Aorta (tissue), 5 donors: ENCODE data around the gene NDST1. TPM values are rescaled to one million over a fixed set of nuclear protein-coding genes. Genes with fewer than 3 reads are reported as not detected.

ENCODE experiments used
- ATAC-seq: fragments of 200-7000 bp; cut with Tn5 transposase; one replicate; pipeline ENCODE4 v1.9.1; 2022; ENCODE audit warnings: moderate library complexity; ENCODE audit not compliant: low FRiP score
- DNase-seq, 2 donors: peaks; one replicate each; pipeline ENCODE4 v3.0.0-alpha.2; 2020
- H3K27ac ChIP-seq, 2 donors: one replicate each; pipeline ENCODE4 v1.5.1; 2013; ENCODE audit warnings: low read length in 2 of 2, mild to moderate bottlenecking in 2 of 2, moderate library complexity in 2 of 2, control low read depth in 1 of 2, inconsistent platforms in 1 of 2, low read depth in 1 of 2
- H3K27me3 ChIP-seq, 2 donors: one replicate each; pipeline ENCODE4 v1.6.1; 2013; ENCODE audit warnings: control low read depth in 1 of 2, low read length in 1 of 2, mild to moderate bottlenecking in 1 of 2, moderate library complexity in 1 of 2; ENCODE audit not compliant: insufficient read depth in 2 of 2, control insufficient read depth in 1 of 2
- H3K36me3 ChIP-seq, 2 donors: one replicate each; pipeline ENCODE4 v1.6.1; 2013; ENCODE audit warnings: control low read depth in 1 of 2, low read length in 1 of 2, mild to moderate bottlenecking in 1 of 2; ENCODE audit not compliant: insufficient read depth in 2 of 2, control insufficient read depth in 1 of 2
- H3K4me1 ChIP-seq, 2 donors: one replicate each; pipeline ENCODE4 v1.6.1; 2013; ENCODE audit warnings: low read length in 2 of 2, control low read depth in 1 of 2, mild to moderate bottlenecking in 1 of 2, moderate library complexity in 1 of 2; ENCODE audit not compliant: insufficient read depth in 2 of 2, control insufficient read depth in 1 of 2
- H3K4me3 ChIP-seq, 2 donors: one replicate each; pipeline ENCODE4 v1.5.1; 2013; ENCODE audit warnings: low read length in 2 of 2, control low read depth in 1 of 2, mild to moderate bottlenecking in 1 of 2
- H3K9me3 ChIP-seq: one replicate; pipeline ENCODE4 v1.6.1; 2013; ENCODE audit warnings: mild to moderate bottlenecking, low read length; ENCODE audit not compliant: control insufficient read depth
- WGBS, 2 donors: extraction: QIAGEN DNeasy Blood & Tissue Kit; methylation state at CpG; one replicate each; pipeline ENCODE4 v1.1.7; 2013; 5-methylcytosine and 5-hydroxymethylcytosine counted together
- intact Hi-C, 2 donors: fragments of 100-400 bp; cut with DNase I; formaldehyde crosslinking; loops; one replicate each; pipeline versions ENCODE4 v1.14.2 to v1.15.0; 2022
- polyA plus RNA-seq, 2 donors: library from polyadenylated mRNA; stranded (reverse); fragments of 200-250 nt; gene quantifications; one replicate each; pipeline ENCODE4 v1.2.3, GENCODE V29; 2013
- total RNA-seq, 2 donors: library from RNA; stranded (reverse); fragmentation: NEBNext Ultra II Directional; extraction: Animal tissue kit (Norgen Biotek cat#: 25700); gene quantifications; one replicate each; pipeline ENCODE4 v1.2.1, GENCODE V29; 2021
- donor health status: healthy with polysubstance abuse.
- donor health status: Bipolar disorder and iron deficiency.
- donor health status: DM: no; HTN: no; CAD: no.
- donor health status: DM: no; HTN: no; CAD: no.
- donor health status: DM: yes; HTN: yes; CAD: no.

NDST1 gene
- total and polyA plus RNA-seq, 4 donors: 10.4 to 116 (median 43.1) TPM

- DNase-seq (peak; percentile 26 to 55), ATAC-seq (no peak)
- H3K4me1 ChIP-seq: peaks cover 0 to 4% of the 10 kb centered on the region in 2 donors
These were observed 97.0 kb downstream of the NDST1 start for GRCh38 chr5:150604894-150605440.

GRCh38 chr5:150605546-150605945 lies 97.6 kb downstream of the NDST1 start:
- ATAC-seq (no peak), DNase-seq (peak; percentile 75 to 84)
- peaks cover 0 to 4% of the 10 kb centered on the region in 2 donors for H3K4me1 ChIP-seq
- H3K27ac ChIP-seq: peak overlapping the region; percentile 61 to 86
- H3K36me3 ChIP-seq: no peaks in the 10 kb centered on the region
- H3K9me3 ChIP-seq: no peaks in the 10 kb centered on the region
- no peak overlapping the region for H3K4me3 ChIP-seq
- no peaks in the 10 kb centered on the region for H3K27me3 ChIP-seq
- WGBS, 2 donors: 3 to 8% methylated on average over 5 to 6 of the region's 6 CpGs
- intact Hi-C loops: no loop called here

More at GRCh38 chr5:150604894-150605440, 97.0 kb downstream of the NDST1 start:
- Histone ChIP-seq H3K4me3 (no peak overlapping the region), H3K27ac (peak overlapping the region; percentile 61 to 85), H3K36me3 (no peaks in the 10 kb centered on the region), H3K27me3 (no peaks in the 10 kb centered on the region), H3K9me3 (no peaks in the 10 kb centered on the region)
- WGBS, 2 donors: 22 to 31% methylated on average over 6 of the region's 6 CpGs
- intact Hi-C loops: loop anchor here in 1 of 2 donors (5.0 kb wide), 1 partner anchor 37 kb away; the partner anchor contains the start of gene SYNPO

GRCh38 chr5:150606476-150606875 lies 98.5 kb downstream of the NDST1 start:
- Histone ChIP-seq H3K4me3 (no peak overlapping the region), H3K27me3 (no peaks in the 10 kb centered on the region), H3K9me3 (no peaks in the 10 kb centered on the region), H3K36me3 (no peaks in the 10 kb centered on the region), H3K4me1 (peaks cover 0 to 4% of the 10 kb centered on the region in 2 donors), H3K27ac (peak overlapping the region in 1 of 2 donors; percentile 86)
- ATAC-seq (no peak), DNase-seq (peak; percentile 30 to 52)
- WGBS, 2 donors: 24 to 34% methylated on average over 8 to 9 of the region's 9 CpGs
- intact Hi-C loops: no loop called here

GRCh38 chr5:150607105-150607504 lies 99.2 kb downstream of the NDST1 start:
- Histone ChIP-seq H3K4me1 (no peaks in the 10 kb centered on the region), H3K9me3 (no peaks in the 10 kb centered on the region), H3K27ac (peak overlapping the region; percentile 64 to 86), H3K27me3 (no peaks in the 10 kb centered on the region), H3K4me3 (no peak overlapping the region), H3K36me3 (no peaks in the 10 kb centered on the region)
- DNase-seq (no peak), ATAC-seq (no peak)
- intact Hi-C loops: no loop called here
- 47 to 63% methylated on average over 6 of the region's 6 CpGs for WGBS, 2 donors

Other genes with a start within 250 kb of the NDST1 start
- gene CAMK2A, start 218.4 kb upstream of the NDST1 start, total RNA-seq: under 1 TPM; 0.15 to 0.36 TPM
- under 1 TPM in 1 of 2 donors, not detected in 1; 0.13 TPM for gene CAMK2A, start 218.4 kb upstream of the NDST1 start, polyA plus RNA-seq
- gene ARSI, start 205.2 kb upstream of the NDST1 start, total RNA-seq: 1 to 10 TPM in 1 of 2 donors, under 1 TPM in 1; 0.91 to 2.7 TPM
- not detected for gene ARSI, start 205.2 kb upstream of the NDST1 start, polyA plus RNA-seq
- 10 to 100 TPM; 26.2 to 27.8 TPM for gene TCOF1, start 150.4 kb upstream of the NDST1 start, total RNA-seq
- 10 to 100 TPM in 1 of 2 donors, 1 to 10 TPM in 1; 8.0 to 31.9 TPM for gene TCOF1, start 150.4 kb upstream of the NDST1 start, polyA plus RNA-seq
- gene CD74, start 95.2 kb upstream of the NDST1 start, total RNA-seq: 1,000 to 10,000 TPM in 1 of 2 donors, 100 to 1,000 TPM in 1; 677 to 1,639 TPM
- 100 to 1,000 TPM; 114 to 361 TPM for gene CD74, start 95.2 kb upstream of the NDST1 start, polyA plus RNA-seq
- gene RPS14, start 58.4 kb upstream of the NDST1 start, total RNA-seq: 1,000 to 10,000 TPM; 1,419 to 1,480 TPM
- gene RPS14, start 58.4 kb upstream of the NDST1 start, polyA plus RNA-seq: 1,000 to 10,000 TPM; 3,586 to 6,043 TPM
- 100 to 1,000 TPM; 327 to 478 TPM for gene SYNPO, start 132.5 kb downstream of the NDST1 start, total RNA-seq
- 100 to 1,000 TPM; 228 to 486 TPM for gene SYNPO, start 132.5 kb downstream of the NDST1 start, polyA plus RNA-seq
- gene MYOZ3, start 153.1 kb downstream of the NDST1 start, total RNA-seq: 10 to 100 TPM in 1 of 2 donors, 1 to 10 TPM in 1; 2.5 to 14.1 TPM
- 1 to 10 TPM; 2.0 to 2.8 TPM for gene MYOZ3, start 153.1 kb downstream of the NDST1 start, polyA plus RNA-seq
- gene RBM22, start 192.9 kb downstream of the NDST1 start, total RNA-seq: 10 to 100 TPM; 40.1 to 46.9 TPM
- 10 to 100 TPM; 16.8 to 41.8 TPM for gene RBM22, start 192.9 kb downstream of the NDST1 start, polyA plus RNA-seq